NCI-H1930 (cell line): Measurements from ENCODE around the gene HOXA13.

Experiments used
- DNase-seq, 2 experiments: peaks; one replicate each; lab custom pipeline; 2025; lab: John Stamatoyannopoulos, UW

The HOXA13 gene

GRCh38 chr7:27148031-27148755, 51.7 kb downstream of the HOXA13 start:
- DNase-seq: no peak

GRCh38 chr7:27147199-27148030, 52.5 kb downstream of the HOXA13 start, which contains the start of gene HOXA6:
Gene HOXA6 (minus strand): TSS chr7:27147774. CDS start chr7:27147749, 25 bp downstream.
- DNase-seq: no peak

GRCh38 chr7:27146491-27147198, 53.2 kb downstream of the HOXA13 start:
- DNase-seq: no peak

- DNase-seq: no peak
Measured at GRCh38 chr7:27145914-27146412, 53.9 kb downstream of the HOXA13 start.

- DNase-seq: no peak
Measured at GRCh38 chr7:27145165-27145913, 54.6 kb downstream of the HOXA13 start.

GRCh38 chr7:27144781-27145164, 55.1 kb downstream of the HOXA13 start:
- DNase-seq: no peak
